ENCODE measurements around the gene CMTM4.
A peak's percentile ranks its signal among the peaks of the same experiment; 100 is the strongest.

CMTM4 gene

GRCh38 chr16:66696669-66697630, at the start of gene CMTM4:
TSS of gene CMTM4 (minus strand) at chr16:66696743. CDS start at chr16:66696525, 218 bp downstream.
- peak; percentile 82 for DNase-seq (ENCODE audit: low read depth)

DNA sequence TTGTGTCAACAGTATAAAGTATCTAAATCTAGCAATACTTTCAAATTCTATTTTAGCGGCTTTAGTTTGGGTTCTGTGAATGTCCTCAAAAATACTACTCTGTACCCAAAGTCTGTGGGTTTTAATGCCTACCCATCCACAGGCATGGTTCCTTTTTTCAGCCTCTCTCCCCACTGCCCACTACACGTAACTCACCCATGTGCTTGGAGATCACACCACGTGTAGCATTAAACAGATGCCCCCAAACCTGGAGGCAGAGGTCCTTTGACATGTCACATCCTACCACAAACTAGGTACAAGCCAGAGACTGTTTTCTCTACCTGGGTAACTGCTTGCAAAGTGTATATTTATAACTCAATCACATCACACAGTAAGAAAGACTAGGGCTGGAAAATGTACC, 49.5 kb upstream of the CMTM4 start:
- no peak for DNase-seq (ENCODE audit: low read depth)

GRCh38 chr16:66741950-66742808, 45.6 kb upstream of the CMTM4 start:
- no peak for DNase-seq (ENCODE audit: low read depth)

DNA sequence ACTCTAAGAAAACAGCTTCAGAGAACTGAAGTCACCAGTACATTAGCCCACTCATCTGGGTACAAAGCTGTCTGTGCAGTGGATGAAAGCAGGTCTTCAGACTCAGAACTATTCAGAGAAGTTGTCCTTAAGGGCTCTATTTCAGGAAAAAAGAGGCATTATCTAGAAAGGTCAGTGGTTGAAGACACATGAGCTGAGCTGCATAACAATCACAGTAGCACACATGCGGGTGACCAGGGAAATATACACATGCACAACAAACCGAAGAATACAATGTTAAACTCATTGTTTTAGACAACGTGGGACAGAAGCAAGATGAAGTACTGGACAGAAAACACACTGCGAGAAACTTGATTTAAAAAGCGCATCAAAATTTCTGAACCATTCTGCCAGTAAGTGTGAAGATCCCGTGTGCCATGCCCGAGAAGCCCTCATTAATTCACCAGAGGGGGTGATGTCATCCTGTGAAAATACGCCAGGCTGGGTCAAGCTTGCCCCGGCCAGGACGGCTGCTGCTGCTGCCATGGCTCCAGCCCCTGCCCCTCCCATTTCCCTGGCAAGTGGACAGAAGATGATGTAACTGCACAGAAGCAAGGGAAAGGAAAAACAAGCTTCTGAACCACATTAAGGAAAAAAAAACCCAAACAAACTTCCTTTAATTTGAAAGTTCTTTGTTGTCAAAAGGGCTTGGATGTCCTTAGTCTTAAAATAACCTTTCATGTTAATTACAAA, 44.8 kb upstream of the CMTM4 start:
- peak; percentile 91 for DNase-seq (ENCODE audit: low read depth)

- DNase-seq (ENCODE audit: low read depth), result no peak
Observed at GRCh38 chr16:66740533-66740932, 44.0 kb upstream of the CMTM4 start.

DNA sequence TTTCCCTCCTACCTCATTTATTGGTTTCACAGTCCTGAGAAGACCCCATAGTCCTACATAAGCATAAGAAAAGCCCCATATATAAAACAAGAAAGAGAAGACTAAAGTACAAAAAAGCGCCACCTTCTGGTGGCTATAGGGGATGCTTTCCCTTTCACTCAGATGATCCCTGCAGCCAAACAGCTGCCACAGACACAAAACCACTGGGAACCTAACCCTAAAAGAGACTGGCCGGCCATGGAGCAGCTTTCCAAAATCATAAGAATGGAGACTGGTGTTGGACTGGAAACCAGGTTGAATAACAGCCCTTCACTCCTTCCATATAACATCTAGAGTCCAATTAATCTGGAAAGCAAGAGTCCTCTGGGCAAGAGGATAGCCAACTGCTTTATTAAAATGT, 43.5 kb upstream of the CMTM4 start:
- peak; percentile 27 for DNase-seq (ENCODE audit: low read depth)

GRCh38 chr16:66735891-66736290, 39.3 kb upstream of the CMTM4 start:
- no peak for DNase-seq (ENCODE audit: low read depth)

DNA sequence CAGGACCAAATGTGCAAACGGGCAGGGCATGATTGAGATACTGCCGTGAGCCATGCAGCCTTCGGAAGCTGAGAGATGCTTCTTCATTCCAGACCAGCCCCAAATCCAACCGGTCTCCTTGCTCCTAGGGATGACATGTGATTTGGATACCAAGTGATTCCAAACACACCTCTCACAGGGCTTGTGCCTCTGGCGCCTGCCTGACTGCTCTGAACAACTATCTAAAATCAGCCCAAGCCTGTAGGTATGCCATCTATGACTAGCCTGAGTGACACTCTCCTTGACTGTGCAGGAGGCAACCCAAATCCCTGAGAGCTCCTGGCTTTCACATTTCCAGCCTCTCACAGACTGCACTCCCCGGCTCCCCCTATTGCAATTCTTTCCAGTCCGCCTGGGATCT, 34.6 kb upstream of the CMTM4 start:
- DNase-seq (ENCODE audit: low read depth), result no peak

- DNase-seq (ENCODE audit: low read depth), result no peak
Observed at GRCh38 chr16:66728804-66729203, 32.3 kb upstream of the CMTM4 start.

DNA sequence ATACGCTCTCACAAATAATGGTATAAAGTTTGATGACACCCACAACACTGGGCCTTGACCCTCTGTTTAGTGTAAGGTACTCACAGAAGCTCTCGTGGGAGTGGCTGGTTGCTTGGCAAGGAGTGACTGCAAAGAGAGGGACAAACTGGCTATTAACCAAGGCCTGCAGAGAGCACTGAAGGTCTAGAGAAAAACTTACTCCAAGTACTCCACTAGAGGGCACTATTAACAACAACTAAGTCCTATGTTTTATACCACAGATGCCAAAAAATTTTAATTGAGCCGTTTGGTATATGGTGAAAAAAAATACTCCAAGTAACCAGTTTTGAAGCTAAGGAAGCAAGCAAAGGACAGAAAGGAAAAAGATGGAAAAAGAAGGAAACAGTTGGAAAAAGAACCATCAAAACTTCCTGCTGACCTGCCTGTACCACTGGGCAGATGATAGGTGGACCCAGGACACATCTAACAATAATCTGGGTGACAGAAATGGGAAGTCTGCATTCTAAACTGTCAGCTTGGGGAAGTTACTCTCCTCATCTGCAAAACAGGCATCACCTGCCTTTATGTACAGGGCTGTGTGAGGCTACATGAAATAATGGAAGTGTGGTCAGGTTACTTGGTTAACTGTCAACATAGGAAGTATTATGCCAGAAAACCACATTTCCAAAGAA, 31.7 kb upstream of the CMTM4 start:
- DNase-seq (ENCODE audit: low read depth), result peak; percentile 69

DNA sequence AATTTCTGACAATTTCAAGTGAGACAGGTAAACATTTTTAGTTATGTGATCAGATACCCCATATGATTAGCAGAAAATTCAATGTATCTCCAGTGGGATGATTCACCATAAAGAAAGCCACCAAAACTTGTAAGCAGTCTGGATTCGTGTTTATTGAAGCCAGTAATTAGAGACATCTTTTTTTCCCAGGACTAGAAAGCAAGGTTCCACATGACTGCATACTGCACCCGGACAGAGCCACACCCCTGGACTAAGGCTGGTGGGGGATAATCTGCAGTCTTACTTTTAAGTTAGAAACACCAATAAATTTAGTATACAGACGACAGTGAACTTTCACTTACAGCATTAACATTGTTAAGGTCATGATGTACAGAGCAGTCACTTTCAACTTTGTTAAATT, 24.2 kb upstream of the CMTM4 start:
- DNase-seq (ENCODE audit: low read depth), result no peak

- no peak for DNase-seq (ENCODE audit: low read depth)
Observed at GRCh38 chr16:66719246-66719645, 22.7 kb upstream of the CMTM4 start.

GRCh38 chr16:66717776-66718175, 21.2 kb upstream of the CMTM4 start:
- DNase-seq (ENCODE audit: low read depth), result no peak

- peak; percentile 44 for DNase-seq (ENCODE audit: low read depth)
Observed at GRCh38 chr16:66717112-66717675, 20.7 kb upstream of the CMTM4 start.

GRCh38 chr16:66714654-66715307, 18.2 kb upstream of the CMTM4 start:
- no peak for DNase-seq (ENCODE audit: low read depth)

DNA sequence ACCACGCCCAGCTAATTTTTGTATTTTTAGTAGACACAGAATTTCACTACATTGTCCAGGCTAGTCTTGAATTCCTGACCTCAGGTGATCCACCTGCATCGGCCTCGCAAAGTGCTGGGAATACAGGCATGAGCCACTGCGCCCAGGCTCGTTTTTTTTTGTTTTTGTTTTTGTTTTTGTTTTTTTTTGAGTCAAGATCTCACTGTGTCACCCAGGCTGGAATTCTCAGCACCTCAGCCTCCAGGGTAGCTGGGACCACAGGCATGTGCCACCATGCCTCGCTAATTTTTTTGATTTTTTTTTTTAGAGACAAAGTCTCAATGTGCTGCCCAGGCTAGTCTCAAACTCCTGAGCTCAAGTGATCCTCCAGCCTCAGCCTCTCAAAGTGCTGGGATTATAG, 17.5 kb upstream of the CMTM4 start:
- no peak for DNase-seq (ENCODE audit: low read depth)

DNA sequence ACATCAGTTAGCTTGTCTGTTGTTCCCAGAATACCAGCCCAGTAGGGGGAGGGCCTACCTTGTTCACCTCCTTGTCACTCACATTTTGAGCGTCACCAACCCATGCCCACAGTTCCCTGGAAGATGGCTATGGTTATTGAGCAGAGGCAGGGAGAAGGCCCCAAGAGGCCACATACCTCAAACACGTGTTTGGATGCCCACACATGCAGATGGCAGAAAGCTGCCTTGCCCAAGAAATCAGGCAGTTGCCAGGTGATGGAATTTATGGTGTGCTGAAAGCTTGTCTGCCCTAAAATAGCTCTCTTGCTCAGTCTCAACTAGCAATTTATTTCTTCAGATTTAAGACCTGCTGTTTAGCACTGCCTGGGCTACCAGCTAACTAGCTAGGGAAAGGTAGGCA, 16.5 kb upstream of the CMTM4 start:
- no peak for DNase-seq (ENCODE audit: low read depth)

GRCh38 chr16:66712512-66712911, 16.0 kb upstream of the CMTM4 start:
- no peak for DNase-seq (ENCODE audit: low read depth)

- DNase-seq (ENCODE audit: low read depth), result no peak
Observed at GRCh38 chr16:66711581-66711980, 15.0 kb upstream of the CMTM4 start.

DNA sequence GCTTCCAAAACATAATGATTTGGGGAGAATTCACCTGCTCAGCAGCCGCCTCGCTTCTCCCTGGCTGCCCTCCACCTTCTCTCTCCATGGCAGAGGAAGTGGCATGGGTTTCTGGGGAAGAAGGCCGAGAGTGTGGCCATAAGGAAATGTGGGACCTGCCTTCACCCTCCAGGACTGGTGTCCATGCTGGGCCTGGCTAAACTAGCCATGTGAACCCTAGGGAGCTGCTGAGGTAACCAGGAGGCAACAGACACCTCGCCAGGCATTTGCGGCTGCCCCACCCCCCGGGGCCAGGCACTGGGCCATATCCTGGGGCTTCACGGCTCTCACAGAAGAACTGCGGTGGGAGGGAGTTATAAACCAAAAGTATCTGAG, 9.9 kb upstream of the CMTM4 start:
- DNase-seq (ENCODE audit: low read depth), result no peak

Data from fibroblast of gingiva (primary cell).